Stimulated activated CD8-positive, alpha-beta memory T cell treated with anti-CD3 and anti-CD28 coated beads, Interleukin-15, amount 100 ng/mL, for 24 hours (primary cell): ENCODE data around the gene PPM1E.
"Not testable (repeated sequence)": the region's sequence is repeated elsewhere in the genome, so short reads cannot be mapped to it uniquely, and the experiment has no call there.

Experiments used
- DNase-seq: peaks from one replicate; pipeline ENCODE4 v3.0.0-alpha.2; 2020; ENCODE audit warnings: low read depth

The PPM1E gene

DNA sequence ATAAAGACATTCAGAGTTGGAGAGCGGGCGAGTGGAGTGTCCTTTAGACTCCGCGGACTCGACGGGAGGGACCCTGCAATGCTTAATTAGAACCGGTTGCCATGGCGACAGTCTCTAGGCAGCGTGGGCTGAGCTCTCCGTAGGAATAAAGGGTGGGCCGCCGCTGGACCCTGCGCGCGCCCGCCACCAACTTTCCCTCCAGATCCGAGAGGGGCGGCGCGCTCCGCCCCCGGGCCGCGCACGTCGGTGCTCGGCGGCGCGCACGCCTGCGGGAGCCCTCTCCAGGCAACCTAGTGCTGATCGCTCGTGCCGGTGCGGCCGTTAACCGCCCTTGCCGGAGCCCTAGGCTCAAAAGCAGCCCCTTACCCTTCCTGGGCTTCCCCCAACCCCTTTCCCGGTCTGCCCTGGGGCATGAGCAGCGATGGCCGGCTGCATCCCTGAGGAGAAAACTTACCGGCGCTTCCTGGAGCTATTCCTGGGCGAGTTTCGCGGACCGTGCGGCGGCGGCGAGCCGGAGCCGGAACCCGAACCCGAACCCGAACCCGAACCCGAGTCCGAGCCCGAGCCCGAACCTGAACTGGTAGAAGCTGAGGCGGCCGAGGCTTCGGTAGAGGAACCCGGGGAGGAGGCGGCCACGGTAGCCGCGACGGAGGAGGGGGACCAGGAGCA is at the start of gene PPM1E:
Gene PPM1E (plus strand): TSS at position 278 of the 669 bp plus-strand sequence.
- peak; percentile 12 for DNase-seq

GRCh38 chr17:58706351-58707140 is 49.1 kb upstream of the PPM1E start:
- no peak for DNase-seq

DNA sequence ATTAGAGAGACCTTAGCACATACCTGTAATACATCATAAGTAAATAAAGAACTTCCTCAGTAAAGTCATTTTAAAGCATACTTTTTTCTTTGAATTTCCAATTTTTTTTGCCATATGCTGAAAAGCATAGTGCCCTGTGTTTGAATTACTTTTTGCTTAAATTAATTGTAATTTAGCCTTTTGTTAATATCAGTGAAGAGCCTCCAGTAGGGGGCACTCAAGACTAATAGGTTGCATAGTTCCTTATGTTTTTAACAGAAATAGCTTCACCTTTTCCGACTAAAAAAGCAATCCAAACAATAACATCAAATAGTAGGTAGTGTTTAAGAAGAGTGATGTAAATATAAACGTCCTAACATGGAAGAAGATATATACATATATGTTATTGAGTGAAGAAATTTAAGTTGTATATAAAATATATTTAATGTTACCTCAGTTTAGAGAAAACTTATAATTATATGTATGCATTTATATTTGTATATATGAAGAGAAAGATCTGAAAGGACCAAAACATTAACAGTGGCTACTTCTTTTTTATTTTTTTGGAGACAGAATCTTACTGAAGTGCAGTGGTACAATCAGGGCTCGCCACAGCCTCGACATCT is 44.6 kb upstream of the PPM1E start:
- no peak for DNase-seq

- DNase-seq, result no peak
Observed at GRCh38 chr17:58722274-58722673, 33.4 kb upstream of the PPM1E start.

DNA sequence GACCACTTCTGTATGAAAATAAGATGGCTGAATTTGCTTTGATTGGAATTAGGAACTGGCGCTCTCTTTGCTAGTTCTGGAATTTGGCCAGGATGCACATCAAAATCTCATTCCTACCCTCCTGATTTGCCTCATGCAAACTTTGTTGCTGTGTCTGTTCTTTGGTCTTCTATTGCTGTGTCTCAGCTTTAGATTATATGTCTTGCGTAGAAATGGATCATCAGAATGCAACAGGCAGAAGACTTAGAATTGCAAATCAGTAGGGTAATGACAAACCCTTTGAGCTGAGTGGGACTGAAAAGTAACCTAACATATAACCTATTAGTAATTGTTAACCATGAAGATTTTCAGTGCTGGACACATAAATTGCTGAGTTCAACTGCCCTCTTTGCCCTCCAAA is 33.0 kb upstream of the PPM1E start:
- no peak for DNase-seq

DNA sequence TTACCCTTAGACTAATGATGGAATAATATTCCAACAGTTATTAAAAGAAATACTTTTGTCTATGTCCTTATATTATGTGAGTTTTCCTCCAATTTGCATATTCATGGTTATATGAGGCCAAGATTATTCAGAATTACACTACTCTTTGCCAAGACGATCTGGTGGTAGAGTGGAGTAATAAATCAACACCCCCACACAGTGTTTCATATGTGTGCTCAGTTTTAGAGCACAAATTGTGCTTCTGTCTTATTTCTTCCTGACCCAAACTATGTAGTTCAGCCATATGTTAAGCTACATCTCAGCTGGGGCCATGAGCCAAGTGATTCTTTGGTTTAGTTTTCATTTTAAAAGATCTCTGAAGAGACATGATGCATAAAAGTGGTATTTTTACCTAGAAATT is 26.9 kb upstream of the PPM1E start:
- no peak for DNase-seq

GRCh38 chr17:58730937-58731336 is 24.7 kb upstream of the PPM1E start:
- DNase-seq, result no peak

DNA sequence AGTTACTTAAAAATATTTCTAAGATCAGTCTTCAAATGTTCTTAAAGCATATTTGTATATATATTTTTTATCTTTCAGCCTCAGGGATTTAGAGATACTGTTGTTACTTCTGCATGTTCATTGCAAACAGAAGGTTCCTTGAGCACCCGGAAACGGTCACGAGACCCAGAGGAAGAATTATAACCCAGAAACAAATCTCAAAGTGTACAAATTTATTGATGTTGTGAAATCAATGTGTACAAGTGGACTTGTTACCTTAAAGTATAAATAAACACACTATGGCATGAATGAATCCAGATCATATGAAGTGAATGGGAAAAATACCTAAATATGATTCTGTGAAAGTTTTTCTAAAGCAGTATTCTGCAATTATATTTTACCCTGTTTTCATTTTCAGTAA is 21.6 kb upstream of the PPM1E start:
- DNase-seq, result no peak

GRCh38 chr17:58734811-58735210 is 20.8 kb upstream of the PPM1E start:
- DNase-seq, result no peak

- DNase-seq, result no peak
Observed at GRCh38 chr17:58741121-58741625, 14.5 kb upstream of the PPM1E start.

DNA sequence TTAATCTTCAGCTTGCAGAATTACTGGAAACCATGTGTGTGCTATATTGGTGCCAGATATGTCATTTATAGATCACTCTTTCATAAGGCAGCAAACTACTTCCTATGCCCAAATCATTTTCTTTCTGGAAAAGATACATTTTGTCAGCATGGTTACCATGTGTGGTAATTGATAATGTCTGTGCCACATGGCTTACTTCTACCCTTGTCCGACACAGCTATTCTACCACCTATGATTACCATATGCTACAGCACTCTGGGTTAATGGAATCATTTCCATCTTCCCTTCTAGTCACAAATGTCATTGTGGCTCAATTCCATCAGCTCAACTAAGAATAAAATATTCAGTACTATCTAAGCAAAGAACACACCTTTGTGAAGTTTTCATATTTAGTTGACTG is 8.0 kb upstream of the PPM1E start:
- DNase-seq, result no peak

- DNase-seq, result not testable (repeated sequence)
Observed at GRCh38 chr17:58749627-58750026, 6.0 kb upstream of the PPM1E start.

- DNase-seq, result no peak
Observed at GRCh38 chr17:58753026-58753425, 2.6 kb upstream of the PPM1E start.

DNA sequence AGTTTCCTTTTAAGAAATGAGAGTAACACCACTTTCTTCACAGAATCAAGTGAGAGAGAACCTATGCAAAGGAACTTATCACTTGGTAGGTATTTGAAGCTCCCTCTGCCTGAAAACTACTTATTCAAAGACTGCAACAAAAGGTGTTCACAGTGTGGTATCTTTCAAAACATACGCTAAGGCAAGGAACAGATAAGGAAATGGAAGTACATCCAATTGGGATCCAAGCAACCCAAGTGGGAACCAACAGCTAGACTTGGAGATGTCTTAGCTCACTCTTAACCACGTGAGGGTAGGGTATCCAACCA is 431 bp upstream of the PPM1E start:
- DNase-seq, result no peak

- DNase-seq, result no peak
Observed at GRCh38 chr17:58756246-58757161, 850 bp downstream of the PPM1E start.

DNA sequence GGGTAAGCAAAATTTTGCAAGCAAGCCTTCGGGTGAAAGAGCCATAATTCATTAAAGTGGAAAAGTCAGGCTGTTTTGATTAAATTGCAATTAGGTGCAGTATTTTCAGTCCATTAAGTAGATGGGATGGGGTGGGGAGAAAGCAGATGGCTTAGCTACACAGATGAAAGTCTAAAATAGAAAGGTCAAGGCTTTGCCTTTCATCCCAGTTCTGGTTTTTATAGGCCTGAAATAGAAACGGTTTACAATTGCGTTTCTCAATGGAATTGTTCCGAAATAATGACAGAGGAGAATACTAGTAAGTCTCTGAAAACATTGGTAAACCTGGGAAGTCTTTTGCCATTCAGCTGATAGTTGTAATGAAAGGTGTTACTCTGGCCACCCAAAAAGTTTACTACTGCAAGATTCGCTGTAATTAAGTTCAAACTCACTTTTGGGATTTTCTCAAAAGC is 1.5 kb downstream of the PPM1E start:
- DNase-seq, result no peak

DNA sequence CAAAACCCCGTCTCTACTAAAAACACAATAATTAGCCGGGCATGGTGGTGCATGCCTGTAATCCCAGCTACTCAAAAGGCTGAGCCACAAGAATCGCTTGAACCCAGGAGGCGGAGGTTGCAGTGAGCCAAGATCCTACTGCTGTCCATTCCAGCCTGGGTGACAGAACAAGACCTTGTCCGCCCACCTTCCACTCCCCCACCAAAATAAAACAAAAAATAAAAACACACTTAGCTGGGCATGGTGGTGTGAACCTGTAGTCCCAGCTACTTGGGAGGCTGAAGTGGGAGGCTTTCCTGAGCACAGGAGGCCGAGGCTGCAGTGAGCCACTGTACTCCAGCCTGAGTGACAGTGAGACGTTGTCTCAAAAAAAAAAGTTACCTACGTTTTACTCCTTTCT is 3.2 kb downstream of the PPM1E start:
- no peak for DNase-seq

DNA sequence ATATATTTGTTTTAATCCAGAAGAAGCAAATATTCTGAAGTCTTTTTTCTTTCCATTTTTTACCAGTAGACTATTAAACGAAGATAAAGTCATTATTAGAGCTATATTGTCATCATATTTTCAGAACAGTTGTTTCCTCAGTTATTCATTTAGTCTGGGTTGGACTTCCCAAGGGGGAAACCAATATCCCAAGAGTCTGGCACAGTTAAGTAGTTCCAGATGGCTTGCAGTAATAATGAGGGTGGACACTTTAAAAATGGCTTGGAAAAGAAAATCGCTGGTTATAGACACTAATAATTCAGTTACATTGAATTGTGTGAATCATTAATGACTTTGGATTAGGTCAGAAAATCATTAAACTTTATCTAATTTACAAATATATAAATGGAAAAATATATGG is 3.9 kb downstream of the PPM1E start:
- DNase-seq, result no peak

DNA sequence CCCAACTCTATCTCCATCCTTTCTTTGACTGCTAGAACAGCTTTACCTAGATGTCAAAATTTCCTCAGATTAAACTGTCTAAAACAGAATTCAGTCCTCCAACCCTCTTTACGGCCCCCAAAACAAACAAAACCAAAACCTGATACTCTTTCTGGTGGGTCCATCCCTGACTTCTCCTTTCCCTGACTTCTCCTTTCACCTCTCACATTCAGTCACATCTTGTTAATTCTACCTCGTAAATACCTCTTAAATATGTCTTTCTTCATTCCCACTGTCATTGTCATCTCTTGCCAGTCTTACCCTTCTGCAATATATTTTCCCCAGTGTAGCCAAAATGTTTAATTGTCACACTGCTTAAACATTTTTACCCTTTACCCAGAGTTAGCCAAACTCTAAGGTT is 4.6 kb downstream of the PPM1E start:
- no peak for DNase-seq

DNA sequence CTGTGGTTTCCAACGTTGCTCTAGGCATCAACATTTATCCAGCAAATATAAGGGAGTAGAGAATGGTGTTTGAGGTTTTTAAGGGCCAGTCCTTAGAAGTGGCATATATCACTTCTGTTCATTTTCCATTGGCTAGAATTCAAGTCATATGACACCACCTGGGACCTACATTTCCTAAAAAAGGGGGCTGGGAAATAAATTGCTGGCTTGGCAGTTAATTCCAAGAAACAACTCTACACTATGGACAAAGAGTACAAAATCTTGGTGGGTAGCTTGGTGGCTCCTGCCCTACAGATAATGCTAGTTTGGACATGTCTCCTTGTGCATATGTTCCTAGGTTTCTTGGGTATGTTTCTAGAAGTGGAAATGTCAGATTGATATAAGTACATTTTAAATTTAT is 7.6 kb downstream of the PPM1E start:
- DNase-seq, result no peak

DNA sequence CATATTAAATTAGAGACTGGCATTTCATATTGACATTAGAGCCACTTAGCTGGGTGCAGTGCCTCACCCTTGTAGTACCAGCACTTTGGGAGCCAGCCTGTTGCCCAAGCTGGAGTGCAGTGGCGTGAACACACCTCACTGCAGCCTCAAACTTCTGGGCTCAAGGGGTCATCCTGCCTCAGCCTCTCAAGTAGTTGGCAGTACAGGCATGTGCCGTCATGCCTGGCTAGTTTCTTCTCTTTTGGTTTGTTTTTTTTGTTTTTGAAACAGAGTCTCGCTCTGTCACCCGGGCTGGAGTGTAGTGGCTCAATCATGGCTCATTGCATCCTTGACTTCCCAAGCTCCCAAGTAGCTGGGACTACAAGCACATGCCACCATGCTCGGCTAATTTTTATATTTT is 8.7 kb downstream of the PPM1E start:
- no peak for DNase-seq

- not testable (repeated sequence) for DNase-seq
Observed at GRCh38 chr17:58778482-58778881, 22.8 kb downstream of the PPM1E start.
